ENCODE measurements around the gene CHKA.

The CHKA gene

DNA sequence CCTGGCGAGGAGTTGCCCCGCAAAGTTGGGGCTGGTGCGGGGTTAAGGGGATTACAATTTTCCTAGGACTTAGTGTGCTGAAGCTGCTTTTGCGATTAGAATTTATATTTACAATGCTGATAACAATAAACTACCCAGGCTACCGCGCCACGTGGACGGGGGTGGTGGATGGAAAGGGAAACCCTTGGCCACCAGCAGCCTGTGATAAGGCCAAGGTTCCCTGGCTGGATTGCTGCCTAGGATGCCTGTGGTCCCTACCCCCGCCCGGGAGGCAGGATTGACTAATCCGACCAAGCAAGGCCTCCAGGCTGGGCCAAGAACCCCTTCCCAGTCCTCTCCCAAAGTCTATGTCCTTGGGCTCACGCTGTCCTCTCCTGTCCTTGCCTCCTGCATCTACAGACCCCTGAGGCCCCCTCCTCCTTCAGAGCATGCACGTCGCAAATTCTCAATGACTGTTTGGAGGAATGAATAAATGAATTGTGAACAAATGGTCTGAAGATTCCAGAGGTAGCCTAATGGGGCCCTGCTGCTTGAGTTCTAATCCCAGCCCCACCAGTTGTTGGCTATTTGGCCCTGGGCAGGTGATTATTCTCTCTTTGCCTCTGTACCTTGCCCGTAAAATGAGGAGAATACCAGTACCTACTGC is 7.6 kb upstream of the CHKA start:
- Histone ChIP-seq H3K27me3 (ENCODE audit: control insufficient read depth, insufficient read depth, low read length) (no peaks in the 10 kb centered on the region), H3K36me3 (ENCODE audit: control insufficient read depth, insufficient read depth, low read length) (no peaks in the 10 kb centered on the region), H3K9me3 (ENCODE audit: control insufficient read depth, insufficient read depth, low read depth, low read length) (peaks cover 30% of the 10 kb centered on the region), H3K27ac (ENCODE audit: low read depth, low read length) (peak overlapping the region; percentile 65), H3K9ac (ENCODE audit: low read length) (peak overlapping the region; percentile 66), H3K4me3 (ENCODE audit: low read depth, low read length) (peak overlapping the region; percentile 26), H3K4me1 (ENCODE audit: control insufficient read depth, insufficient read depth, low read length) (peaks cover 47% of the 10 kb centered on the region)

DNA sequence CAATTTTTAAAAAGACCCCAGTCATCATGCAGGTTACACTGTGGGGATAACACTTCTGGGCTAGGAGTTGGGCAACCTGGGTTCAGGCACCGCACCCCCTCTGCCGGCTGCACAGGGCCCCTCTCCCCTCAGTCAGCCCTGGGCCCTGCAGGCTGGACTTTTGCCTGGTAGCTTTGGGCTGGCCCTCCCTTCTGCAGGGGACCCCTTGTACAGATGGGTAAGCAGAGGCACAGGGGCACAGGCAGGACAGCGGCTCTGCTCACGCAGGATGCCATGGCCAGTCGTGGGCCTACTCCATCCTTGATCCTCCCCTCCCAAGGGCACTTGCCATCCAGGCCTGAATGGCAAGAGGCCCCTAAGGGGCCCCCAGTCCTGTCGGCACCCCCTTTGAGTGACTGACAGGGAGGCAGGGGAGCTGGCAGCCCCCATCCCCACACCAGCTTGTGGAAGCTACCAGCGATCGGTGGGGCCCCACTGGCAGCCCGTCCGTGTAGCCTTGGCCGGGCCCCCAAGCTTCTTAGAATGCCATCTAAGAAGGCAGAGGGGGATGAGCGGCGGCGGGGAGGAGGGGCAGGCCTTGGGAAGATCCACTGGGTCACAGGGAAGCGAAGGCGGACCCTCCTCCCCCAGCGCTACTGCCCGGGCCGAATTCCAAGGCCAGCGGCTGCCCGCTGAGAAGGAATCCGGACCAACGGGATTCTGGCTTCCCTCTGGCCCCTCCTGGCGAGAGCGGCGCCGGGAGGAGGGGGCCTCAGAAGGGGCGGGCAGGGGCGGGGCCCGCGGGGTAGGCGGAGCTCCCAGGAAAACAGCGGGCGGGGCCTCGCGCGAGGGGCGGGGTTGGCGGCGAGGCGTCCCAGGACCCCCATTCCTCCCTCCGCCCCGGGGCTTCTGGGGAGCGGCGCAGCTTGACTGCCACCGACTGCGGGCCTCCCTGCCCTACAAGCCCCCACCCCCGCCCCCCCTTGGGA is 6.8 kb upstream of the CHKA start:
- H3K36me3 ChIP-seq (ENCODE audit: control insufficient read depth, insufficient read depth, low read length): no peaks in the 10 kb centered on the region
- H3K4me3 ChIP-seq (ENCODE audit: low read depth, low read length): peak overlapping the region; percentile 43
- H3K27ac ChIP-seq (ENCODE audit: low read depth, low read length): peak overlapping the region; percentile 97
- H3K9ac ChIP-seq (ENCODE audit: low read length): peak overlapping the region; percentile 76
- no peaks in the 10 kb centered on the region for H3K27me3 ChIP-seq (ENCODE audit: control insufficient read depth, insufficient read depth, low read length)
- peaks cover 26% of the 10 kb centered on the region for H3K9me3 ChIP-seq (ENCODE audit: control insufficient read depth, insufficient read depth, low read depth, low read length)
- H3K4me1 ChIP-seq (ENCODE audit: control insufficient read depth, insufficient read depth, low read length): peaks cover 51% of the 10 kb centered on the region

DNA sequence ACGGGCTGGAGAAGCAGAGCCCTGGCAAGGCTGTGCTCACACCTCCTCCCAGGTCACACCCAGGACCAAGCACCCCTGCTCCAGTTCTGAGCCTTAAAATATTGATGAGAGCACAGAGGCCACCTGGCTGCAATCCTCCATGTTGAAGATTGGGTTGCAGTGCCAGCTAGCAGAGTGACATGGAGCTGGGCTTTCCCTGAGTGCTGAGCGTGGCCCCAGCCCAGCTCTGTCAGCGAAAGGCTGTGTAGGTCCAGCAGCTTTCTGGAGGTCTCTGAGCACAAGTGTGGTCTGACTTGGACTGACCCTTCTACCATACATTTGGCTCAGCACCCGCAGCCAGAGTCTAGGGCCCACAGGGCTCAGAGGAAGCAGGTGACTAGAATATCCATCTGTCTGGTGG is 4.0 kb upstream of the CHKA start:
- Histone ChIP-seq H3K9me3 (ENCODE audit: control insufficient read depth, insufficient read depth, low read depth, low read length) (peaks cover 8% of the 10 kb centered on the region), H3K27me3 (ENCODE audit: control insufficient read depth, insufficient read depth, low read length) (no peaks in the 10 kb centered on the region), H3K36me3 (ENCODE audit: control insufficient read depth, insufficient read depth, low read length) (no peaks in the 10 kb centered on the region), H3K4me3 (ENCODE audit: low read depth, low read length) (no peak overlapping the region), H3K9ac (ENCODE audit: low read length) (no peak overlapping the region), H3K4me1 (ENCODE audit: control insufficient read depth, insufficient read depth, low read length) (peaks cover 62% of the 10 kb centered on the region), H3K27ac (ENCODE audit: low read depth, low read length) (0 out of 2 replicates have a peak overlapping the region, but pooled peaks have one; percentile 4)

- peaks cover 6% of the 10 kb centered on the region; the same call in 1 of the 2 replicates for H3K36me3 ChIP-seq (ENCODE audit: control insufficient read depth, insufficient read depth, low read length)
- peak overlapping the region; percentile 36 for H3K9ac ChIP-seq (ENCODE audit: low read length)
- H3K27me3 ChIP-seq (ENCODE audit: control insufficient read depth, insufficient read depth, low read length): no peaks in the 10 kb centered on the region
- peak overlapping the region; percentile 31; the same call in 1 of the 2 replicates for H3K27ac ChIP-seq (ENCODE audit: low read depth, low read length)
- H3K4me3 ChIP-seq (ENCODE audit: low read depth, low read length): no peak overlapping the region
- no peaks in the 10 kb centered on the region for H3K9me3 ChIP-seq (ENCODE audit: control insufficient read depth, insufficient read depth, low read depth, low read length)
- H3K4me1 ChIP-seq (ENCODE audit: control insufficient read depth, insufficient read depth, low read length): peaks cover 64% of the 10 kb centered on the region
Measured at GRCh38 chr11:68122936-68123539, 1.9 kb upstream of the CHKA start.

DNA sequence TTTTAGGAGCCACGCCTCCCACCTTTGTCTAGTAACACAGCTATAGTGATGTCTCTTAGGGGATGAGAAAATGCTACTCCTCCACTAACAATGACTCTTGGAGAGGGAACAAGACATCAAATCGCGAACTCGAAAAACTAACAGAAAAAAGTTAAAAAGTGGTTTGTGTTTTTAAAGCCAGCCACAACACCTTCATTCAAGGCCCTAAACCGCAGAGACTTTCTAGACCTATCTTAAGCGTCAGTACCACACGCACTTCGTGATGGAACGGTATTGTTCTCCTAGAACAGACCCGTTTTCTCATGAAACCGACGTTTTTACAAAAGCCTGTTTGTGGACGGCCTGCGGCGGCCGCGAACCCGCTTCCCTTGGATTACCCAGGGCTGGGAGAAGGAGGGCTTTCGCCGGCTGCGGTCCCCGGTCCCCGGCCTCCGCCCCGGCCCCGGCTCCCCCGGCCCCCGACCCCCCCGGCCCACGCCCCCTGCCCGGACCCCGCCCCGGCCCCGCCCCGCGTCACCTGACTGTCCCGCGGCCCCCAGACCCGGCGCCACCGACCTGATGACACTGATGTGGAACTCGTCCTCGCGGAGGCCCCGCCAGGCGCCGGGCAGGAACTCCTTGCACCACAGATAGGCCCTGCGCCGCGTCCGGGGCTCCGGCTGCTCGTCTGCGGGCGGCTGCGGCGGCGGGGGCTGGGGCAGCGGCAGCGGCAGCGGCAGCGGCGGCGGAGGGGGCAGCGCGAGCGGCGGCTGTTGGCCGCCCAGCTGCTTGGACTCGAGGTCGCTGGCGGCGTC is 718 bp downstream of the CHKA start:
- H3K4me3 ChIP-seq (ENCODE audit: low read depth, low read length): peak overlapping the region; percentile 86
- no peaks in the 10 kb centered on the region for H3K9me3 ChIP-seq (ENCODE audit: control insufficient read depth, insufficient read depth, low read depth, low read length)
- H3K27ac ChIP-seq (ENCODE audit: low read depth, low read length): no peak overlapping the region
- H3K36me3 ChIP-seq (ENCODE audit: control insufficient read depth, insufficient read depth, low read length): peaks cover 15% of the 10 kb centered on the region
- peaks cover 50% of the 10 kb centered on the region for H3K4me1 ChIP-seq (ENCODE audit: control insufficient read depth, insufficient read depth, low read length)
- peak overlapping the region; percentile 80 for H3K9ac ChIP-seq (ENCODE audit: low read length)
- no peaks in the 10 kb centered on the region for H3K27me3 ChIP-seq (ENCODE audit: control insufficient read depth, insufficient read depth, low read length)

DNA sequence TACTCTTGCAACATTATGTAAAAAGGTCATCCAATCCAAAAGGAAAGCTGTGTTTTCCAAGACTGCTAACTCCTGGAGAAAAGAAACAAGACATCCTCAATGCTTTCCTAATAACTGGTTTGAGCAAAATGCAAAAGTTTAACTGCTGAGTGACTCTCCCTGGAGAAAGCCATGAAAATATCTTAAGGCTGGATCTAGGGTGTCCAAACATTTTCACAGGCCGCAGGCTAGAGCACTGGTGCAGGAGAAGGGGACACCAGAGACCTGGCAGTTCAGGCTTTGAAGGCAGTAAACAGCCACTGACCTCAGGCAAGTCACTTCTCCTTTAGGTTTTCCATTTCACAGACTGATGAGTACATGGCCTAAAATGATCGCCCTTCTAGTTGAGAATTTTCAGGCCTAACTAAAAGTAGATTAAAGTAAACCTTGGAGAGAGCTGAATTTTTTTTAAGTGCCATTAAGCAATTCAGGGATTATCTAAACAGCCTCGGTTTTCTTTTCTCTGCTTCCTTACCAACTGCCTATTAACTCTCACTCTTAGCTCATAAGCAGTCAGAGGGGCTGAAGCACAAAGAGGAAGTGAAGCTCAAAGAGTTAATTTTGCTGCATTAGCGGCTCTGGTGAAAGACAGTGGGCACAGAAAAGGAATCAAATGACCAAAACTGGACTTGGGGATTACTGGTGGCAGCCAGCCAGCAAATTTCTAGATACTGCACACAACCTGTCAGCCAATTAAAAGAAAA is 2.3 kb downstream of the CHKA start:
- Histone ChIP-seq H3K9me3 (ENCODE audit: control insufficient read depth, insufficient read depth, low read depth, low read length) (no peaks in the 10 kb centered on the region), H3K4me3 (ENCODE audit: low read depth, low read length) (peak overlapping the region; percentile 86), H3K36me3 (ENCODE audit: control insufficient read depth, insufficient read depth, low read length) (peaks cover 23% of the 10 kb centered on the region), H3K27ac (ENCODE audit: low read depth, low read length) (peak overlapping the region; percentile 18; the same call in 1 of the 2 replicates), H3K27me3 (ENCODE audit: control insufficient read depth, insufficient read depth, low read length) (no peaks in the 10 kb centered on the region), H3K9ac (ENCODE audit: low read length) (peak overlapping the region; percentile 17), H3K4me1 (ENCODE audit: control insufficient read depth, insufficient read depth, low read length) (peaks cover 34% of the 10 kb centered on the region)

DNA sequence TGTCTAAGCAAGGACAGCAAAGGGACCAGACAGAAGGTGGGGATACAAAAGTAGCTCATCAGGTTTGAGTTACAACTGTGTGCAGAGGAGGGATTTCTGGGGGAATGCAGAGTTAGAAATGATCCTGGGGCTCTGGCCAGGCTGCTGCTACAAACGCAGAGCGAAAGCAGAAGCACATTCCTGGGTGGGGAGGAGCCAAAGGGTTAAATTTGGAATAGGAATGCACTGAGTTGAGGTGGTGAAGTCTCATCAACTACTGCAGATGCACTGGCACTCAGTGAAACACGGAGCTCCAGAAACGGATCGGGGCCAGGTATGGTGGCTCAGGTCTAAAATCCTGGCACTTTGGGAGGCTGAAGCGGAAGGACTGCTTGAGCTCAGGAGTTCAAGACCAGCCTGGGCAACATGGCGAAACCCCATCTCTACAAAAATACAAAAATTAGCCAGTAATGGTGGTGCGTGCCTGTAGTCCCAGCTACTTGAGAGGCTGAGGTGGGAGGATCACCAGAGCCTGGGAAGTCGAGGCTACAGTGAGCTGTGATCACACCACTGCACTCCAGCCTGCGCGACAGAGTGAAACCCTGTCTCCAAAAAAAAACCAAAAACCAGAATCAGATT is 3.2 kb downstream of the CHKA start:
- Histone ChIP-seq H3K9ac (ENCODE audit: low read length) (no peak overlapping the region), H3K27ac (ENCODE audit: low read depth, low read length) (no peak overlapping the region), H3K4me1 (ENCODE audit: control insufficient read depth, insufficient read depth, low read length) (peaks cover 29% of the 10 kb centered on the region), H3K36me3 (ENCODE audit: control insufficient read depth, insufficient read depth, low read length) (peaks cover 24% of the 10 kb centered on the region), H3K9me3 (ENCODE audit: control insufficient read depth, insufficient read depth, low read depth, low read length) (no peaks in the 10 kb centered on the region), H3K4me3 (ENCODE audit: low read depth, low read length) (peak overlapping the region; percentile 86; the same call in 1 of the 2 replicates), H3K27me3 (ENCODE audit: control insufficient read depth, insufficient read depth, low read length) (no peaks in the 10 kb centered on the region)

GRCh38 chr11:68116974-68117373 is 4.2 kb downstream of the CHKA start:
- Histone ChIP-seq H3K27ac (ENCODE audit: low read depth, low read length) (no peak overlapping the region), H3K4me3 (ENCODE audit: low read depth, low read length) (no peak overlapping the region), H3K4me1 (ENCODE audit: control insufficient read depth, insufficient read depth, low read length) (peaks cover 22% of the 10 kb centered on the region), H3K9ac (ENCODE audit: low read length) (no peak overlapping the region), H3K36me3 (ENCODE audit: control insufficient read depth, insufficient read depth, low read length) (peaks cover 24% of the 10 kb centered on the region), H3K27me3 (ENCODE audit: control insufficient read depth, insufficient read depth, low read length) (no peaks in the 10 kb centered on the region), H3K9me3 (ENCODE audit: control insufficient read depth, insufficient read depth, low read depth, low read length) (no peaks in the 10 kb centered on the region)

DNA sequence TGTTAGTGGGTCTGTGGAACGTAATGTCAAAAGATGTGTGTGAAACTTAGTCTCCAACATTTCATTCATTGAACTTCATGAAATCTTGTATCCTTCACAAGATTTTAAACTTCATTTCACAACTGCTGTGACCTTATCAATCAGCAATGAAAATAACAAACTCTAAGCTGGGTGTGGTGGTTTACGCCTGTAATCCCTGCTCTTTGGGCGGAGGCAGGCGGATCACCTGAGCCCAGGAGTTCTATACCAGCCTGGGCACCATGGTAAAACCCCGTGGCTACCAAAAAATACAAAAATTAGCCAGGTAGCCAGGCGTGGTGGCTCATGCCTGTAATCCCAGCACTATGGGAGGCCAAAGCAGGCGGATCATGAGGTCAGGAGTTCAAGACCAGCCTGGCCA is 5.1 kb downstream of the CHKA start:
- Histone ChIP-seq H3K4me1 (ENCODE audit: control insufficient read depth, insufficient read depth, low read length) (peaks cover 18% of the 10 kb centered on the region), H3K36me3 (ENCODE audit: control insufficient read depth, insufficient read depth, low read length) (peaks cover 24% of the 10 kb centered on the region), H3K27ac (ENCODE audit: low read depth, low read length) (no peak overlapping the region), H3K4me3 (ENCODE audit: low read depth, low read length) (no peak overlapping the region), H3K27me3 (ENCODE audit: control insufficient read depth, insufficient read depth, low read length) (no peaks in the 10 kb centered on the region), H3K9ac (ENCODE audit: low read length) (no peak overlapping the region), H3K9me3 (ENCODE audit: control insufficient read depth, insufficient read depth, low read depth, low read length) (no peaks in the 10 kb centered on the region)

Data from HUES6 (cell line).